Stimulated activated CD8-positive, alpha-beta memory T cell treated with anti-CD3 and anti-CD28 coated beads, Interleukin-4, amount 100 ng/mL, for 4 hours (primary cell): Measurements from ENCODE around the gene RTP4.
"Not testable (repeated sequence)": the region's sequence is repeated elsewhere in the genome, so short reads cannot be mapped to it uniquely, and the experiment has no call there.

ENCODE experiments used
- DNase-seq, 2 donors: peaks; one replicate each; pipeline ENCODE4 v3.0.0-alpha.2; 2020; ENCODE audit warnings: low read depth in 2 of 2, low spot score in 1 of 2

Gene RTP4

GRCh38 chr3:187369089-187369447 is 883 bp downstream of the RTP4 start:
- no peak for DNase-seq

DNA sequence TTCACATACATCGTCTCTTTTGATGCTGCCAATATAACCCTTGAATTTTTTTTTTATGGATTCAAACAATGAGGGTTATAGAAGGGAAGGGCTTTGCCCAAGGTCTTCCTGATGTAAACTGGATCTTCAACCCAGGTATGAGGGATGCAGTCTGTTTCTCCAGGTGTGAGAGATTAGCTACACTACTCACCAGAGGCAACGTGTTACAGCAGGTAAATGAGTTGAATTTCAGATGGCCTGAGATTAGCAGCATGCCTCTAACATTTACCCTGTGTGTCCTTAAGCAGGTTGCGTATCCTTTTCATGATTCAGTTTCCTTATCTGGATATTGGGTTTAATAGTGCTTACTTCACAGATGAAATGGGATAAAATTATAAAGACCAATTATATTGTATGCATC is 1.9 kb downstream of the RTP4 start:
- no peak for DNase-seq

DNA sequence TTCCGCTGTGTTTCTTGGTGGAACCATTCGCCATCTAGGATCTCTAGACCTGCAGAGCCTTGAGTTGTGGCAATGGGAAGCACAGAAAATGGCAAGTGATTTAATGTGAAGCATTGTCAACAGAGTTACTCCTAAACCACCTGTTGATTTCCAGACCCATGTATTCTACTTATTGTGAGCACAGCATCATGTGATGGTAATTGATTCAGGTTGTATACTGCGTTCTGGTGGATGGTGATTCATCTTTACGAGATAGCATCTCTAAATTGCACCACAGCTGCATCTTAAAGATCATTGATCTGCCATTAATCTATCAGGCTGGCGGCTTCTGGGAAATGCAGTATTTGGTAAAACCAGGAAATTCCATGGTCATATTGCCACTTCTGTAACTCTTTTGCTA is 7.4 kb downstream of the RTP4 start:
- no peak for DNase-seq

GRCh38 chr3:187377842-187378241 is 9.7 kb downstream of the RTP4 start:
- DNase-seq: no peak

GRCh38 chr3:187382609-187383151 is 14.5 kb downstream of the RTP4 start:
- no peak for DNase-seq

DNA sequence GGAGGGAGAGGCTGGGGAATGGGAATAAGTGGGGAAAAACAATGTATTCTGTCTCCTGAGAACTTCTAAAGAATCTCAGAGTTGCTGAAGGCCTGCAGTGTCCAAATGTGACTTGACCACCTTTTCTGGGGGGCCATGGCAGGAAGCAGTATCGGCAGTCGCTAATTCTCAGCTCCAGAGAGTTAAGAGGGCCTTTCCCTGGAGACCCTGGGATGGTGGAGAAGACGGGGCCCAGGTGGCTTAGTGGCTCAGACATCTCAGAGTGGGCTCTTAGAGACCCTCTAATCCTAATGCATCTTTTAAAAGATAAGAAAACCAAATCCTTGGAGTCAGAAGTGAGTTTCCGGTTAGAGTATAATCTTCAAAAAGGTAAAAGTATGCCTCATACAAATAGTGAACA is 15.1 kb downstream of the RTP4 start:
- no peak for DNase-seq

GRCh38 chr3:187385296-187385695 is 17.1 kb downstream of the RTP4 start:
- DNase-seq: no peak

DNA sequence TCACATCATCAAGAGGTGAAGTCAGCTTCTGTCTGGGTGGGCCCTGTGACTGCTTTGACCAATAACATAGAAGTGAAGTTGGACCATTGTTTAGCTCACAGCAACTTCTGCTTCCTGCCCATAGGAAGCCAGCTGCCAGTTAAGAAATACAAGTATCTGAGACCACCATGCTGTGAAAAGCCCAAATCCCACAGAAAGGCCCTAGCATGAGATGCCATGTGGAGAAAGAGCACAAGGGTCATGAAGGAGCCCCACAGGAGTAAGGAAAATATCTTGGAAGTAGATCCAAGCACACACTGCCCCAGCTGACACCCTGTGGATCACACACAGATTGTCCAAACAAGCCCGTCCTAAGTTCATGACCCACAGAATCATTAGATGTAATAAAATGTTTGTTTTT is 28.5 kb downstream of the RTP4 start:
- DNase-seq: no peak

DNA sequence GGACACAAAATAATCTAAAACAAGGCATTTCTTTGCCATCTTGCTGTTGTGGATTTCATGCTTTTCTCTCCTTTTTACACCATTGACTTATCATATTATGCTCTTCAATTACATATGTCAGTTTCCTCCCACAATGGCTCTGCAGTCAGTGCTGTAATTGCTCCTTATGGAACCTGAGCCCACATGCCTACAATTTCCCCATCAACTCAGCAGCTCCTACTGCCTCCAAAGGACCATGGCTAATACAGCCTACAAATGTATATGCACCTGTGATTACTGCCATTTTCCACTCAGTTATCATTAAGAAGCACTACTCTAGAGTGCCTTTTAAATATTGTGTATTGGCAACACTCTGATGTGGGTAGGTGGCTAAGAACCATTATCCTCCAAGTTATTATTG is 30.8 kb downstream of the RTP4 start:
- no peak for DNase-seq

GRCh38 chr3:187400756-187401155 is 32.6 kb downstream of the RTP4 start:
- DNase-seq: no peak

DNA sequence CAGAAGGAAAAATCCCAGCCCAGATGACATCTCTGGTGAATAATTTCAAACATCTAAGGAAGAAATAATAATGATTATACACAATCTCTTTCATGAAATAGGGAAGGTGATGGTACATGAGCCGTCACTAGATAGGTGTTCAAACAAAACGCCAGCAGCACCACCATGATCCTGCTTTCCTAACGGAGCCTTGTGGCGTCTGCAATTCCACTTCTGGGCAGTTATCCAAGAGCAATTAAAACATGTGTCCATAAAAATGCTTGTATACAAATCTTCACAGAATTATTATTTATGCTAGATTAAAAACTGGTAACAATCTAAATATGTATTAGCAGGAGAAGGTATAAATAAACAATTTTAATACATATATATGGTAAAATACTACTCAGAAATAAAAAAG is 33.7 kb downstream of the RTP4 start:
- DNase-seq: no peak

- DNase-seq: no peak
These were observed 35.6 kb downstream of the RTP4 start for GRCh38 chr3:187403768-187404288.

- no peak for DNase-seq
These were observed 38.7 kb downstream of the RTP4 start for GRCh38 chr3:187406927-187407326.

- DNase-seq: not testable (repeated sequence)
These were observed 44.0 kb downstream of the RTP4 start for GRCh38 chr3:187411991-187412781.
